GM10248 (cell line): Measurements from ENCODE around the gene FRAT2.
"Not testable (repeated sequence)": the region's sequence is repeated elsewhere in the genome, so short reads cannot be mapped to it uniquely, and the experiment has no call there.

Experiments
- CTCF ChIA-PET: fragments of 300-600 bp; sonication (Branson Sonifier 250); formaldehyde crosslinking; extraction: SDS; loops from one replicate; lab custom pipeline; 2021; ENCODE audit warnings: antibody characterized with exemption; lab: Yijun Ruan, JAX
- POLR2A ChIA-PET: fragments of 350-650 bp; sonication (Branson Sonifier 250); formaldehyde crosslinking; extraction: SDS; loops from one replicate; lab custom pipeline; 2020; ENCODE audit warnings: antibody characterized with exemption; lab: Yijun Ruan, JAX
- DNase-seq: peaks from one replicate; pipeline ENCODE4 v3.0.0; 2012; ENCODE audit errors: extremely low spot score
- CTCF ChIP-seq: IDR thresholded peaks from 2 replicates; pipeline ENCODE4 v1.5.1; 2012; ENCODE audit warnings: mild to moderate bottlenecking, low read depth; ENCODE audit errors: extremely low read depth, missing control alignments, control extremely low read depth

The FRAT2 gene

GRCh38 chr10:97298223-97298571, 36.3 kb downstream of the FRAT2 start:
- ChIA-PET CTCF (no interaction called here), POLR2A (no interaction called here)
- no peak for DNase-seq
- TF ChIP-seq CTCF = no peak

GRCh38 chr10:97297556-97298222, 36.8 kb downstream of the FRAT2 start:
- no peak for TF ChIP-seq CTCF
- POLR2A ChIA-PET = no interaction called here
- CTCF ChIA-PET = no interaction called here
- DNase-seq = no peak

GRCh38 chr10:97292862-97293198, 41.7 kb downstream of the FRAT2 start:
- ChIA-PET POLR2A (no interaction called here), CTCF (interaction anchor here (1.2 to 3.5 kb wide), 3 partner anchors 9 to 14 kb away, joined by 3 to 23 read pairs (median 3); no protein-coding TSS in a partner anchor)
- no peak for DNase-seq
- no peak for TF ChIP-seq CTCF

GRCh38 chr10:97292097-97292861, 42.2 kb downstream of the FRAT2 start, which contains the start of gene ARHGAP19:
ARHGAP19 (minus strand) TSS chr10:97292637; CDS start chr10:97292627, 10 bp downstream.
- POLR2A ChIA-PET = no interaction called here
- peak; percentile 95 for DNase-seq
- CTCF ChIA-PET = interaction anchor here (0.9 to 3.5 kb wide), 5 partner anchors 10 to 82 kb away, joined by 3 to 23 read pairs (median 3); partner anchors contain the start of gene FRAT1
- no peak for TF ChIP-seq CTCF

- POLR2A ChIA-PET = no interaction called here
- no peak for TF ChIP-seq CTCF
- no peak for DNase-seq
- CTCF ChIA-PET = interaction anchor here (0.9 to 3.5 kb wide), 5 partner anchors 9 to 81 kb away, joined by 3 to 23 read pairs (median 3); partner anchors contain the start of gene FRAT1
These were observed 43.0 kb downstream of the FRAT2 start for GRCh38 chr10:97291357-97292096.

GRCh38 chr10:97290576-97291356, 43.8 kb downstream of the FRAT2 start:
- CTCF ChIA-PET = interaction anchor here (3.5 kb wide), 1 partner anchor 12 kb away, joined by 23 read pairs; no protein-coding TSS in a partner anchor
- POLR2A ChIA-PET, DNase-seq: not testable (repeated sequence)

GRCh38 chr10:97290076-97290475, 44.5 kb downstream of the FRAT2 start:
- POLR2A ChIA-PET, DNase-seq: not testable (repeated sequence)
- CTCF ChIA-PET = interaction anchor here (3.5 kb wide), 1 partner anchor 11 kb away, joined by 23 read pairs; no protein-coding TSS in a partner anchor
